Memory B cell (primary cell): ENCODE results near the gene PGBD1.
"Not testable (repeated sequence)": the region's sequence is repeated elsewhere in the genome, so short reads cannot be mapped to it uniquely, and the experiment has no call there.

Experiments used
- ATAC-seq: fragments of 150-1000 bp; cut with Tn5 transposase; 2 replicates; pipeline ENCODE4 v1.10.0; 2021; ENCODE audit warnings: low read depth, mild to moderate bottlenecking, moderate library complexity
- DNase-seq, 2 donors: peaks; one replicate each; pipeline ENCODE4 v3.0.0; 2022; ENCODE audit warnings: low spot score in 2 of 2
- H3K27ac Mint-ChIP-seq: one replicate; pipeline ENCODE4 v1.8.0; 2022; ENCODE audit warnings: mild to moderate bottlenecking, moderate library complexity, mixed read lengths
- H3K27me3 Mint-ChIP-seq: one replicate; pipeline ENCODE4 v1.8.0; 2022; ENCODE audit warnings: mixed read lengths
- H3K36me3 Mint-ChIP-seq: one replicate; pipeline ENCODE4 v1.8.0; 2022; ENCODE audit warnings: mild to moderate bottlenecking, mixed read lengths
- H3K4me1 Mint-ChIP-seq: one replicate; pipeline ENCODE4 v1.8.0; 2022; ENCODE audit warnings: mixed read lengths
- H3K4me3 Mint-ChIP-seq: one replicate; pipeline ENCODE4 v1.8.0; 2022; ENCODE audit warnings: mild to moderate bottlenecking, moderate library complexity, mixed read lengths
- H3K9me3 Mint-ChIP-seq: one replicate; pipeline ENCODE4 v1.8.0; 2022; ENCODE audit warnings: mixed read lengths

PGBD1 gene

GRCh38 chr6:28296520-28297060, 15.2 kb downstream of the PGBD1 start:
- H3K4me1 Mint-ChIP-seq = no peaks in the 10 kb centered on the region
- no peak for DNase-seq
- no peaks in the 10 kb centered on the region for H3K27me3 Mint-ChIP-seq
- H3K4me3 Mint-ChIP-seq = no peak overlapping the region
- H3K36me3 Mint-ChIP-seq = peaks cover 3% of the 10 kb centered on the region
- ATAC-seq = no peak
- H3K27ac Mint-ChIP-seq = no peak overlapping the region
- no peaks in the 10 kb centered on the region for H3K9me3 Mint-ChIP-seq

GRCh38 chr6:28303570-28303969, 22.2 kb downstream of the PGBD1 start:
- peaks cover 10% of the 10 kb centered on the region for H3K9me3 Mint-ChIP-seq
- H3K27me3 Mint-ChIP-seq = peaks cover 2% of the 10 kb centered on the region
- H3K36me3 Mint-ChIP-seq = peaks cover 3% of the 10 kb centered on the region
- no peak overlapping the region for H3K27ac Mint-ChIP-seq
- H3K4me1 Mint-ChIP-seq = peaks cover 7% of the 10 kb centered on the region
- ATAC-seq (no peak), DNase-seq (no peak)
- H3K4me3 Mint-ChIP-seq = no peak overlapping the region

- H3K4me3 Mint-ChIP-seq, H3K27ac Mint-ChIP-seq, ATAC-seq, H3K4me1 Mint-ChIP-seq, H3K36me3 Mint-ChIP-seq, DNase-seq, H3K27me3 Mint-ChIP-seq: not testable (repeated sequence)
- H3K9me3 Mint-ChIP-seq = peaks cover 11% of the 10 kb centered on the region
Observed at GRCh38 chr6:28306363-28306762, 25.0 kb downstream of the PGBD1 start.

DNA sequence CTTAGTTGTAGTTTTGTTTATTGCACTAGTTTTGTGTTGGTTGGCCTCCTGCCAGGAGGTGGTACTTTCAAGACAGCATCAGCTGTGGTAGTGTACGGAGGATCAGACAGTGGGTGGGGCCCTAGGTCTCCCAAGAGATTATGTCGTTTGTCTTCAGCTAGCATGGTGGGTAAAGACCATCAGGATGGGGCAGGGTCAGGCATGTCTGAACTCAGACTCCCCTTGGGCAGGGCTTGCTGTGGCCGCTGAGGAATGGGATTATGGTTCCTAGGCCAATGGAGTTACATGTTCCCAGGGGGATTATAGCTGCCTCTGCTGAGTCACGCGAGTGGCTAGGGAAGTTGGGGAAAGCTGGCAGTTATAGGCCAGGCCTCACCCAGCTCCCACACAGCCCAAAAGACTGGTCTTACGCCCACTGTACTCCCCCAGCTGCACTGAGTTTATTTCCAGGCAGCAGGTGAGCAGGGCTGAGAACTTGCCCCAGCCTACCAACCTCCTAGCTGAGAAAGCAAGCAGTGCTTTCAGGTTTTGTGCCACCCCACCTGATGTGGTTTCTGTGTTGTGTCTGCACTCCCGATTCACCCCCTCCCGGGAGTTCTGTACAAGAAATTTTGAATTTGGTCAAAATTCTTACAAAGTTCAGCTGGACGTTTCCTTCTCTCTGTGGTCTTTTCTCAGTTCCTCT, 29.9 kb downstream of the PGBD1 start:
- peaks cover 8% of the 10 kb centered on the region for H3K36me3 Mint-ChIP-seq
- H3K9me3 Mint-ChIP-seq = peaks cover 6% of the 10 kb centered on the region
- no peak overlapping the region for H3K4me3 Mint-ChIP-seq
- H3K27ac Mint-ChIP-seq = no peak overlapping the region
- H3K27me3 Mint-ChIP-seq = peaks cover 20% of the 10 kb centered on the region
- H3K4me1 Mint-ChIP-seq = peaks cover 3% of the 10 kb centered on the region
- no peak for DNase-seq
- ATAC-seq = no peak

DNA sequence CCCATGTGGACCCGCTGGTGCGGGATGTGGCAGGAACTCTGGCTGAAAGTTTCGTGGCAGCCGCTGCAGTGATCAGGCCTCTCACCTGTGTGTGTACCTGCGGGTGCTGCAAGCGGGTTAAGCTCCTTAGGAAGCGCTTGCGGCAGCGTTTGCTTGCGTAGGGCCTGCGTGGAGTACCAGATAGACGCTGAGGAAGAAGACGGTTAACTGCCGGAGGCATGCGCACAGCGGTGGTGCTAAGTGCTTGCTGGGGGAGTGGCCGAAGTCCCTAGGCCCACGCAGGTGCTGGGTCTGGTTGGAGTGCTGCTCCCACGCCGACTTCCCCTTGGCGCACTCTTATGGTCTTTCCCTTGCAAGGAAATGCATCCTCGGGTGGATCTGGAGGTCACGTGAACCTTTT, 31.6 kb downstream of the PGBD1 start:
- DNase-seq = no peak
- ATAC-seq = no peak
- H3K27ac Mint-ChIP-seq = no peak overlapping the region
- peaks cover 3% of the 10 kb centered on the region for H3K4me1 Mint-ChIP-seq
- H3K4me3 Mint-ChIP-seq = no peak overlapping the region
- H3K27me3 Mint-ChIP-seq = peaks cover 18% of the 10 kb centered on the region
- H3K9me3 Mint-ChIP-seq = peaks cover 3% of the 10 kb centered on the region
- peaks cover 5% of the 10 kb centered on the region for H3K36me3 Mint-ChIP-seq

DNA sequence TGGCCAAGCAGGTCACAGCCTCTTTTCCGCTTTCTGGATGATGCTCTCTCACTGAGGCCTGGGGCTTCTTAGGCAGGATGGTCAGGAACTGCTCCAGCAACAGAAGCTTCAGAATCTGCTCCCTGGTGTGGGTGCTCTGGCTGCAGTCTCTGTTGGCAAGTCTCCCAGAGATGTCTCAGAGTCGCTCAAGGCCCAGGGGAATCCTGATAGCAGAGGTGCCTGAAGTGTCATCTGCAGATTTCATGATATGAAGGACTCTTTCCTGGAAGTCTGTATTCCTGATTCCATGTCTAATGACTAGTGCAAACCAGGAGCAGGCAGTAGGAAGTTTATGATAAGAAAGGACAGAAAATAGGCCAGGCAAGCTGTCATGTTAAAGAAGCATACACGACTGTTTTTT, 34.3 kb downstream of the PGBD1 start:
- Mint-ChIP-seq H3K27ac (no peak overlapping the region), H3K9me3 (peaks cover 1% of the 10 kb centered on the region), H3K27me3 (peaks cover 17% of the 10 kb centered on the region), H3K4me1 (peaks cover 3% of the 10 kb centered on the region), H3K4me3 (no peak overlapping the region), H3K36me3 (peaks cover 6% of the 10 kb centered on the region)
- DNase-seq = no peak
- ATAC-seq = no peak

GRCh38 chr6:28317866-28318265, 36.5 kb downstream of the PGBD1 start:
- not testable (repeated sequence) for H3K4me1 Mint-ChIP-seq

GRCh38 chr6:28322661-28323060, 41.3 kb downstream of the PGBD1 start:
- peaks cover 18% of the 10 kb centered on the region for H3K9me3 Mint-ChIP-seq
- H3K27ac Mint-ChIP-seq = no peak overlapping the region
- no peak for DNase-seq
- H3K4me1 Mint-ChIP-seq = no peaks in the 10 kb centered on the region
- ATAC-seq = no peak
- peaks cover 26% of the 10 kb centered on the region for H3K36me3 Mint-ChIP-seq
- H3K27me3 Mint-ChIP-seq = peaks cover 3% of the 10 kb centered on the region
- no peak overlapping the region for H3K4me3 Mint-ChIP-seq

More at GRCh38 chr6:28317866-28318265, 36.5 kb downstream of the PGBD1 start:
- DNase-seq, H3K36me3 Mint-ChIP-seq, ATAC-seq, H3K27ac Mint-ChIP-seq, H3K4me3 Mint-ChIP-seq, H3K9me3 Mint-ChIP-seq, H3K27me3 Mint-ChIP-seq: not testable (repeated sequence)

- no peak overlapping the region for H3K27ac Mint-ChIP-seq
- H3K4me1 Mint-ChIP-seq = no peaks in the 10 kb centered on the region
- peaks cover 28% of the 10 kb centered on the region for H3K36me3 Mint-ChIP-seq
- peaks cover 3% of the 10 kb centered on the region for H3K27me3 Mint-ChIP-seq
- DNase-seq (no peak), ATAC-seq (no peak)
- no peak overlapping the region for H3K4me3 Mint-ChIP-seq
- H3K9me3 Mint-ChIP-seq = peaks cover 22% of the 10 kb centered on the region
Observed at GRCh38 chr6:28323813-28324424, 42.5 kb downstream of the PGBD1 start.

GRCh38 chr6:28326371-28326948, 45.1 kb downstream of the PGBD1 start:
- ATAC-seq (no peak), DNase-seq (no peak)
- peaks cover 30% of the 10 kb centered on the region for H3K36me3 Mint-ChIP-seq
- H3K9me3 Mint-ChIP-seq = peaks cover 24% of the 10 kb centered on the region
- H3K4me1 Mint-ChIP-seq = no peaks in the 10 kb centered on the region
- H3K4me3 Mint-ChIP-seq = no peak overlapping the region
- no peak overlapping the region for H3K27ac Mint-ChIP-seq
- peaks cover 3% of the 10 kb centered on the region for H3K27me3 Mint-ChIP-seq

GRCh38 chr6:28330041-28330440, 48.7 kb downstream of the PGBD1 start:
- peaks cover 18% of the 10 kb centered on the region for H3K9me3 Mint-ChIP-seq
- H3K36me3 Mint-ChIP-seq = peaks cover 23% of the 10 kb centered on the region
- H3K27ac Mint-ChIP-seq = no peak overlapping the region
- ATAC-seq (no peak), DNase-seq (no peak)
- H3K27me3 Mint-ChIP-seq = no peaks in the 10 kb centered on the region
- H3K4me1 Mint-ChIP-seq = peaks cover 5% of the 10 kb centered on the region
- no peak overlapping the region for H3K4me3 Mint-ChIP-seq

GRCh38 chr6:28333047-28333446, 51.7 kb downstream of the PGBD1 start:
- peaks cover 5% of the 10 kb centered on the region for H3K36me3 Mint-ChIP-seq
- peaks cover 5% of the 10 kb centered on the region for H3K9me3 Mint-ChIP-seq
- H3K4me3 Mint-ChIP-seq = no peak overlapping the region
- ATAC-seq (no peak), DNase-seq (no peak)
- H3K27me3 Mint-ChIP-seq = no peaks in the 10 kb centered on the region
- H3K27ac Mint-ChIP-seq = no peak overlapping the region
- H3K4me1 Mint-ChIP-seq = peaks cover 5% of the 10 kb centered on the region

DNA sequence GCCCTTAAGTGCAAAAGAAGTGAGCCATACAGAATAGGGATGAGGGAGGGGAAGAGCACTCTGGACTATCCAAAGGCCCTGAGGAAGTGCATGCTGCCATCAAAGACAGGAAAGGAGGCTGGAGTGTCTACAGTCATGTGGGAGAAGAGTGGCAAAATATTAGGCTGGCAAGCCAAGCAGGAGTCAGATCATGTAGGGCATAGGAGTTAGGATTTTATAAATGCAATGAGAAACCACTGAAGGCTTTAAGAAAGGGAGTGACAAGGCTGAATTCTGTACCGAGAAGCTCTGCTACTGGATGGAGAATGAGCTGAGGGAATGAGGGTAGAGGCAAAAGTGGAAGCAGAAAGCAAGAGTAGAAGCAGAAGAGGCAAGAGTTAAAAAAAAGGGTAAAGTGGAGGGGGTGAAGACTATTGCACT, 52.2 kb downstream of the PGBD1 start:
- ATAC-seq = no peak
- DNase-seq = no peak
- H3K27me3 Mint-ChIP-seq = no peaks in the 10 kb centered on the region
- no peak overlapping the region for H3K27ac Mint-ChIP-seq
- no peak overlapping the region for H3K4me3 Mint-ChIP-seq
- H3K4me1 Mint-ChIP-seq = peaks cover 5% of the 10 kb centered on the region
- H3K36me3 Mint-ChIP-seq = peaks cover 5% of the 10 kb centered on the region
- peaks cover 5% of the 10 kb centered on the region for H3K9me3 Mint-ChIP-seq

- H3K9me3 Mint-ChIP-seq = no peaks in the 10 kb centered on the region
- H3K4me1 Mint-ChIP-seq = peaks cover 5% of the 10 kb centered on the region
- no peaks in the 10 kb centered on the region for H3K27me3 Mint-ChIP-seq
- DNase-seq = no peak
- no peak overlapping the region for H3K27ac Mint-ChIP-seq
- no peaks in the 10 kb centered on the region for H3K36me3 Mint-ChIP-seq
- peak overlapping the region; percentile 25 for H3K4me3 Mint-ChIP-seq
- no peak for ATAC-seq
Observed at GRCh38 chr6:28334286-28335039, 53.1 kb downstream of the PGBD1 start.
